Stimulated activated CD4-positive, alpha-beta T cell treated with anti-CD3 and anti-CD28 coated beads, TNF-alpha, amount 100 ng/mL, for 48 hours (primary cell): Measurements from ENCODE around the gene ITPKA.

Experiments
- DNase-seq, 3 donors: peaks; one replicate each; pipeline ENCODE4 v3.0.0-alpha.2; 2020; ENCODE audit warnings: low read depth in 3 of 3

The ITPKA gene

DNA sequence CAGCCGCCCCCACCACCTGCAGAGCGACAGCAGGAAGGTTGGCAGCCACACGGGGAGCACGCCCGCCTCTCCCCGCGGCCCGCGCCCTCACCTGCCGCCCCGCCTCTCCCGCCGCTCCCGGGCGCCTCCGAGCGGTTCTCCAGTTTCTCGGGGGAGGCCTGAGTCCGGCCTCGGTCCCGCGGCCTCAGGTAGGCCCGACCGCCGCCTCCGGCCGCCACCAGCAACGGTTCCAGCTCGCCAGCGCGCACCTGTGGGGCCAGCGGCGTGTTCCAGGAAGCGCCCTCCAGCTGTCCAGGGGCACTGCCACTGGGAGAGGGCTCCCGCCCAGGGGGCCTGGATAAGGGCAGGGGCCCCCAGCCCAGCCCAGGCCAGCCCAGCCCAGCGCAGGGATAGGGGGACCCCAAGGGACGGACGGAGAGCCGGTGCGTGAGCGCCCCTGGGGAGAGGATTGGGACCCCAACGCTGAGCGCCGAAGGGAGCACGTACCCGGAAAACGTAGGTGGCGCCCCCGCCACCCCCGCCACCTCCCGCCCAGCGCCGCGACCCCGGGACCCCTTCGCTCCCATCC is 17.7 kb downstream of the ITPKA start:
- no peak for DNase-seq

DNA sequence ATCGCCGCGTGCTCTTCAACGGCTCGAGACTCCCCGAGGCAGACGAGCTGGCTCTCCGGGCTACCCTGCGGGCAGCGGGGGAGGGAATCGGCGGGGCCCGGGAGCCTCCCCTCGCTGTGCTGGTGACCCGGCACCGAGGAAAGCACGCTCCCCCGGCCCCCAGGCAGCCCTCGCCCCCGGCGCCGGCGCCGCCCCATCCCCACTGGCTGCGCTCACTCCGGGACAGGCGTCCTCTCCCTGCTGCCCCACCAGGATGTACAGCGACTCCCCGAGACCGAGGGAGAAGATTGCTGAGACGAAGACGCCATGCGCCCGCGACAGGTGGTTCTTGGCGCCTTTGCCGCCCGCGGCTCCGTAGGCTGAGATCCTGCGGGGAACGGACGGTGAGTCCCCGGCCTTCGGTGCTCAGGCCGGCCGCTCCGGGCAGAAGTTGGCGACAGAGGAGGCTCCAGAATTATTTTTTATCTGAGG is 18.3 kb downstream of the ITPKA start:
- no peak for DNase-seq

DNA sequence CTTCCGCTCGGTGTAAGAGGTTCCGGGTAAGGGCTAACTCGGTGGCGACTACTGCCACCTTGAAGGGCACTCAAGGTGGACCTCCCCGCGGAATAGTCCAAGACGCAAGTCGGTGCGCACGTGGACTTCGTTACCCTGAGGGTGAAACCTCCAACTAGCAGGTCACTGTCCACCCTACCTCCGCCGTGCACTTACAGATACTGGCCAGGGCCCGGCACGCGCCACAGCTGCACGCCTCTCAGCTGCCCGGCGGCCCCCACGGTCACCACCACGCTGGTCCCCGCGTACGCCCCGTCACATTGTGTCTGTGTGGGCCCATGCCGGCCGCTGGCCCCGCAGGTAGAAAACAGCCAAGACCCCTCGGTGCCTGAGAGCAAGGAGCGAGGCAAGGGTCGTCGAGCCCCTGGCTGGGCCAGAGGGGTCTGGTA is 18.9 kb downstream of the ITPKA start:
- no peak for DNase-seq

DNA sequence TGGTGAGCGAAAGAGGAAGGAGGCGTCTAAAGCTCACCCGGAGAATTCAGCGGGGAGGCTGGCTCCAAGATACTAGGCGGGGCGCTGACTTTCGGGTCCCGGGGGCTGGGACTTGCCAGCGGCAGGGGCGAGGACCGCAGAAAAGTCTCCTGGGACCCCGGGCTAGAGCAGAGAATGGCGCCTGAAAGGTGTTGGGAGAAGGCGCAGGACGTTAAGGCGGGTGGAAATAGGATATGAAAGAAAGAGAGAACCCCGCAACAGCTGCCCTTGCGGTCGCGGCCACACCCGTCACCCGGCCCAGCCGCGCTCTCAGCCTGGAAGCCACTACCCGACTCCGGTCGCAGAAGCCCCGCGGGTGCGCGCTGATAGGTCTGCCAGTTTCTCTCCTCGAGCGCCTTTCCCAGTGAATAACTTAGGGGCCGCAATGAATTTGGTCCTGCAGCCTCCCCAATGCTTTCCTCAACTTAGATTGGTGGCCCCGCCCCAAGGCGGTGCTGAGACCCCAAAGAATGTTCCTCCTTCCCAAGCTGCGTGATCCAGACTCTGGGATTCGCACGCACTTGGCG is 19.3 kb downstream of the ITPKA start:
- no peak for DNase-seq

DNA sequence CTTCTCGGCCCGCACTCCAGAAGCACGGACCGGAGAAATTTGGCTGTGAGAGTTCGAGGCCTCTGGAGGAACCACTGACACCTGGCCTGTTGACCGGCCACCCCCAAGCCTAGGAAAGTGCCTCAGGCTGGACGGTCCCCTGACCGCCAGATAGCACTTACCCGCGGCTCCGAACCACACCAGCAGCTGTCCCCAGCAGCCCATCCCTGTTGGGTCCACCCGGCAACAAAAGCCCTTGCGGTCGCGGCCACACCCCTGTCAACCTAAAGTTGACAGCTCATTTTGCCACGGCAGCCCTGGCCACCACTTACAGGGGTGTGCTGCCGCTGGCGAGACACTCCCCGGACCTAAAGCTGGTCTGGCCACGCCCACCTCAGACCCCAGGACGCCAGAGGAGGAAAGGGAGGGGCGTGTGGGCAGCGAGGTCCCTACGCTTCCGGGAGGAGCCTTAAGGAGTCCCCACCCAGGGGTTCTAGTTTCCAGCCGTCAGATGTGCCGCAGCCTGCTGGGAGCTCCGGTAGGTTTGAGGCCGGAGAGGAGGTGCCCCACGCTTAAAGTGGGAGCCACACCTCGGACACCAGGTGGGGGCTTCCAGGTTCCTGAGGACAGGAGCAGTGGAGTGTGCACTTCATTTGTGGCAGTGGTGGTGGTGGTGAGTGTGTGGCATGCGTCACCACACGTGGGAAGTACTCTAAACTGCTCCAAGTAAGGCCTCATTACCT is 20.0 kb downstream of the ITPKA start, which contains the start of gene LTK:
LTK (minus strand) TSS at position 322 of the 722 bp plus-strand sequence; CDS start at position 204, 118 bp downstream.
- no peak for DNase-seq

DNA sequence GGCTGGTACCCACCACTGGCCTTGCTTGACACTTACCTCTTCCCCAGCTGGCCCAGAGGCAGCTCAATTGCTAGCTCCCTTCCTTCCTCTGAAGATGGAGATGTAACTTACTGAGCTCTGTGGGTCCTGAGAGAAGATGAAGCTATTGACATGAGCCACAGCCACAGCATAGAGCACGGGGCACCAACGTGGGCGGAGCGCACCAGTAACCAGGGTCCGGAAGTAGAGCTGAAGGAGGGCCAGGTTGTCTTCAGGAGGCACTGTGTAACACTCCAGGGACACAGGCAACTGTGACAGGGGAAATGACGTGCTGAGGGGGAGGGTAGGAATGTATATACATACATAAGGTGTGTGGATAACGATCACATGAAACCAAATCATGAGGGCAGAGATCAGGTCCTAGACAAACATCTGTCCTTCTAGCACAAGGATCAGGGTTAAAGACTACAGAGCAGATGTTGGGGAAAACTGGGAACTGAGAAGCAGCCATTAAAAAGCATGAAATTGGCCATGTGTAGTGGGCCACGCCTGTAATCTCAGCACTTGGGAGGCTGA is 24.3 kb downstream of the ITPKA start:
- DNase-seq, result no peak

DNA sequence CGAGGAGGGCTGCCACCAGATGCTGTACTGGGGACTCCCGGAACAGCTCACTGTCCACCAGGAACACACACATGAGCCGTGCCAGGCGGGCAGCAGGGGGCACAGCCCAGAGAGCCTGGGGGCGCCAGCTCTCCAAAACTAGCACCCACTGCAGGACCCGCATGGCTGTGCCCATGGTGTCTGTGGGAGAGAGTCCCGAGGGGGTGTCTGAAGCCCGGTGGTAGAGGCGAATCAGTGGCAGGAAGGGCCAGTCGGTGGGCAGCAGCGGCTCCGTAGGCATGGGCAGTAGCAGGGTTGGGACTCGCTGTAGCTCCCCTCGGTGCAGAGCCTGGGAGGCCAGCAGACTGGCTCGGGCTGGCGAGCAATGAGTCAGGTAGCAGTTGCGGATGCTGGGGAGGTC is 27.0 kb downstream of the ITPKA start:
- DNase-seq, result no peak

DNA sequence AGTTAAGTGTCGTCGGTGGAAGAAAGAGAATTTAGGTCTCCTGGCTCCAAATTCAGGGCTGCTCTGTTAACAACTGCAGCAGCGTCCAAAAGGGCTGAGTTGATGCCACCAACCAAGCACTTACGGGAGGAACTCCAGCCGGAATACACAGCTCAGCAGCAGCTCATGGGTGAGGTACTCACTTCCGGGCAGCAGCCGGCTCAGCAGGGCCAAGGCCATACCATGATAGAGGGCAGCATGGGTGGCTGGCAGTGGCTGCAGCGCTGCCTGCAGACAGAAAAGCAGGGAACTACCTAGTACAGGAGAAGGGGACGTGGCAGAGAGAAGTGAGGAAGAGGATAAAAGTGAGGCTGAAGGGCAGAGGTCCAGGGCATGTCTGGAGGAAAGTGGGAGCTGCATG is 27.9 kb downstream of the ITPKA start:
- no peak for DNase-seq

DNA sequence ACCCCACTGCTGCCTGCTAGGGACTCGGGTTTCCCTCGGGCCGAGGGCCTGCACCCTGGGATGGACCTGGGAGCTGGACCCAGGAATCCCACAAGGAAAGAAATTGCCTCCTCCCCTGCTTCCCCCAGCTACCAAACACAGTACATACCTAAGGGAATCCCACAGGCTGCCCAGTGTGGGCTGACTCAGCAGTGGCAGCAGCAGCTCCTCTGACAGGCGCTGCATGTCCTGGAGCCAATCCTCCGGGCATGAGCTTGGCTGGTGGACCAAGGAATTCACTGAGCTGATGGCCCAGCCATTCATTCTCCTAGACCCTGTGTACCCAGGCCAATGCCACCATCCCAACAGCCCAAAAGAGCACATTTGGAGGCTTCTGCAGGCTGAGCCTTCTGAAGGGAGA is 29.4 kb downstream of the ITPKA start:
- DNase-seq, result no peak

DNA sequence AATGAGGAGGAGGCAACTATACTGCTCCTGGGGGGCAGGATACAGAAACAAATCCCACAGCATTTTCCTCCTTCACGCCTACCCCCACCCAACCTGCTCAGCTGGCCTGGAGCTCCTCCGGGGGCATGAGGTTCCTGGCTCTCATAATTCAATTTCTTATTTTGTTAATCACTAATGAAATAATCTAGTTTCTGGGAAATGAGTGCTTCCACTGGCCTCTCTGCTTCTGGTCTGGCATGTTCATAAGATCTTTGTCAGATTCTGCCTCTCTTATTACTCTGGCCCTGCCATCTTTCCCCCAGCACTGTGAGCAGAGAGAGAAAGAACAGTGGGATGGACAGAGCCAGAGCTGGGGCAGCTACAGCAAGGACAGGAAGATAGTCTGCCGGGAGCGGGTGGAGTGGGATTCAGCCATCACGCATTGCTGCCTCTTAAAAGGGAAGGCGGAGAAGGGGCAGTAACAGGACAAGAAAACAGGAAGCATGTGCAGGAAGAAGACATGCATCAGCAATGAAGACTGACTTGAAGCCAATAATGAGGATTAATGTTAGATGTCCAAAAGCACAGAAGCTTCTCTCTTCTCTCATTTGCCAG is 36.8 kb downstream of the ITPKA start:
- DNase-seq, result no peak

DNA sequence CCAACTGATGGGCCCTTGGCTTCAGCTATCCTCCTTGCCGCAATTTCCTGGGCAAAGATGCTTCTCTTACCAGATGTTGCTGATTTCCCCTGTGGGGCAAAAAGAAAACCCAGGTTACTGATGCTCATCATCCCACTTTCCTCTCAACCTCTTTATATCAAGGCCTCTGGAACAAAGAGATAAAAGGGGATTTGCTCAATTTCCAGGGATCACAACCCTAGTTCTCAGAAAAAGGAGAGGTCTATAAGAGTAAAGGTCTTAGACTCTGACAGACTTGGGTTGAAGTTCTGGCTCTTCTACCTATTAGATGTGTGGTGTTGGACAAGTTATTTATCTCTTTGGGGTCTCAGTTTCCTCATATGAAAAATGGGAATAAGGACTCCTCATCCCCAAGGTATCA is 41.9 kb downstream of the ITPKA start:
- DNase-seq, result no peak

DNA sequence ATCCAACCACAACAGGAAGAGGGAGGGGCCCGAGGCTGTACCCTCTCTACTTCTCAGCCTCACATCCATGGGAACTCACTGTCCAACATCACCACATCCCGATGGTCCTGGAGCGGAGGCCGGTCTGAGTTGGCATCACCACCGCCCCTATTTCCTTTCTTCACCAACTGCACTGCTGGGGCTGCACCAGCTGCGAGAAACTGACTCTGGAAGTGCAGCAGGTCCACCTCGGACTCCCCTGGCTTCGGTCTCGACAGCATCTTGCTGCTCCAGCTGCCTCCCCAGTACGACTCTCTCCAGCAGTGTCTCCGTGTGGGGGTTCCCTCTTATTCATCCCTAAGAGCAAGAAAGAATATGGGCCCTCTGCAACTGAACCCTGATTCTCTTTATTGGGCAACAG is 43.2 kb downstream of the ITPKA start:
- DNase-seq, result no peak

DNA sequence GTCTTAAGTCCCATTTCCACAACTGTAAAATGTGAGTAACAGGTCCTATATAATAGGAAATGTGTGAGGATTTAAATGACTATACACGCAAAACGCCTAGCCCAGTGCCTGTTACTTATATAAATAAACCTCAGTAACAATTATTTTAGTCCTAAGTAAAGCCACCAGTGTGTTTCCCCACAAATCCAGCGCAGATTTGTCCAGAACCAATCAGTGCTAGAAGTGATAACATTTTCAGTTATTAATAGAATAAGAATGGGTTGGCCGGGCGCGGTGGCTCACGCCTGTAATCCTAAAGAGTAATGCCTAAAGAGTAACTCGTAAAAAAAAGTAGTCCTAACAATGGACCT is 49.8 kb downstream of the ITPKA start:
- DNase-seq, result no peak

DNA sequence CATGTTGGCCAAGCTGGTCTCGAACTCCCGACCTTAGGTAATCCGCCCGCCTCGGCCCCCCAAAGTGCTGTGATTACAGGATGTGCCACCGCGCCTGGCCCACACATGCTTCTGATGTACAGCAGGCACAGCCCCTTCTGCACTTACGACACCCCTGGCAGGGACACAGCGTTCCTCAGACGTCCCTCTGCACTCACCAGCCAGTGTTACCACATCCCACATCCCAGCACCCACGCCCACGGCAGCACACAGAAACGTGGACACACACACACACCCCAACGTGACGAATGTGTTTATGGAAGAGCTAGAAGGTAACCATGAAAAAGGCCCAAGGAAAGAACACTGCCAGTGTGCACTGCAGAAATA is 51.0 kb downstream of the ITPKA start:
- no peak for DNase-seq

DNA sequence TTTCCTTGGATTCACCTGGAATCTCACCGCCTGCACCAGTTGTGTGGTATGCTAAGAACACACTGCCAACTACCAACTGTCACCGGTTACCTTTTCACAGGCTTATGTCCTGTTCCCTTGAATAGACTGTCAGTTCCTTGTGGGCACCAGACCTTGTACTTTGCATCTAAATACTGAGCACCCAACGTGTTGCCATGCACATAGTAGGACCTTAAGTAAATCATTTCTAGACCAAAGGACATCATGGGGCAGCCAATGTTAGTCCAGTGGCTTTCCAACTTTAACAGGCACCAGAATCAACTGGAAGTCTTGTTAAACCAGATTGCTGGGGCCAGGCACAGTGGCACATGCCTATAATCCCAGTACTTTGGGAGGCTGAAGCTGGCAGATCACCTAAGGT is 51.5 kb downstream of the ITPKA start:
- no peak for DNase-seq

DNA sequence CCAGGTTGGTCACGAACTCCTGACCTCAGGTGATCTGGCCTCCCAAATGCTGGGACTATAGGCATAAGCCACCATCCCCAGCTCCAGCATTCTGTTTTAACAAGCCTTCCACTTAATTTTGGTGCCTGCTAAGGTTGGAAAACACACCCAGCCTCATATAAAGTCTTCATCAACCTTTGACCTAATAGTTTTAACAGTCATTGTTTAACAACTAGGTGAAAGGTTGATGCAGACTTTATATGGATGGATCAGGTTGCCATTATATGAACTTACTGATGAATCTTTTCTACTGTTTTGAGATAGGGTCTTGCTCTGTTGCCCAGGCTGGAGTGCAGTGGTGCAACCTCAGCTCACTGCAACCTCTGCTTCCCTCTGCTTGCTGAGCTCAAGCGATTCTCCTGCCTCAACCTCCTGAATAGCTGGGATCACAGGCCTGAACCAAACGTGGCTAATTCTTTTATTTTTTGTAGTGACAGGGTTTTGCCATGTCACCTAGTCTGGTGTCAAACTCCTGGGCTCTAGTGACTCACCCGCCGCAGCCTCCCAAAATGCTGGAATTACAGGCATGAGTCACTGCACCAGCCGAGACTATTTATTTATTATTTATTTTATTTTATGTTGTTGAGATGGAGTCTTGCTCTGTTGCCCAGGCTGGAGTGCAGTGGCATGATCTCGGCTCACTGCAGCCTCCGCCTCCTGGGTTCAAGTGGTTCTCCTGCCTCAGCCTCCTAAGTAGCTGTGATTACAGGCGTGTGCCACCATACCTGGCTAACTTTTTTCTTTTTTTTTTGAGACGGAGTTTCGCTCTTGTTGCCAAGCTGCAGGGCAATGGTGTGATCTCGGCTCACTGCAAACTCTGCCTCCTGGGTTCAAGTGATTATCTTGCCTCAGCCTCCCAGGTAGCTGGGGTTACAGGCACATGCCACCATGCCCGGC is 53.4 kb downstream of the ITPKA start:
- DNase-seq, result no peak

DNA sequence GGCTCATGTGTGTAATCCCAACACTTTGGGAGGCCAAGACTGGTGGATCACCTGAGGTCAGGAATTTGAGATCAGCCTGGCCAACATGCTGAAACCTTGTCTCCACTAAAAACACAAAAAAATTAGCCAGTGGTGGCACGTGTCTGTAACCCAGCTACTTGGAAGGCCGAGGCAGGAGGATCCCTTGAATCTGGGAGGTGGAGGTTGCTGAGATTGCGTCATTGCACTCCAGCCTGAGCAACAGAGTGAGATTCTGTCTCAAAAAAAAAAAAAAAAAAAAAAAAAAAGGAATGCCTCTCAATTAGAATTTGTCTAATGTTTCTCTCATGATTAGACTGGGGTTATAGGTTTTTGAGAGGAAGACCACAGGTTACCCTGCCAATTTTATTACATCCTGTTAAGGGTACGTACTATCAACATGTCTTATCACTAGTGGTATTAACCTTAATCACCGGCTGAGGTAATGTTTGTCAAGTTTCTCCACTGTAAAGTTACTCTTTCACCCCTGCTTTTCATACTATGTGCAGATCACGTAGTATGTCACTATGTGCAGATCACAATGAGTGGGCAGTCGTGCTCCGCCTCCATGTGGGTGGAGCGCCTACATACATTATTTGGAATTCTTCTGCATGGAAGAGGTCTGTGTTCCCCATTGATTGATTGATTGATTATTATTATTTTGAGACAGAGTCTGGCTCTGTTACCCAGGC is 56.5 kb downstream of the ITPKA start:
- no peak for DNase-seq
